ENCODE data around the gene CCDC154.
"Not testable (repeated sequence)": the region's sequence is repeated elsewhere in the genome, so short reads cannot be mapped to it uniquely, and the experiment has no call there.

Gene CCDC154

DNA sequence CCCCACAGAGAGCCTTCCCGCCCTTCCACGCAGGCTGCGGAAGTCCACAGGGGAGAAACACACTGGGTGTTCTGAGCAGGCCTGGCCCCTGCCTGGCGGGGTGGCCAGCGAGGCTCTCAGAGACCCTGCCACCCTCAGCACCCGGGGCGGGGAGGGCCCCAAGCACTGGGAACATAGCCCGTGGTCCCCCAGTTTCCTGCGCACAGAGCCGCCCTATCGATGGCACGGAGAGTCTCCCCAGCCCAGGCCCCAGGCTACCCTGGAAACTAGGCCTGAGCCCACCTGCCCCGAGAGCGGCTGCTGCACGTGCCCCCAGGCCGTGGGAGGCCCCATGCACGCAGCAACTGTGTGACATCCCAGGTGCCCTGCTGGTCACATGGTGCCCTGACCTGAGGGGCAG is 10.2 kb upstream of the CCDC154 start:
- DNase-seq, result no peak

DNA sequence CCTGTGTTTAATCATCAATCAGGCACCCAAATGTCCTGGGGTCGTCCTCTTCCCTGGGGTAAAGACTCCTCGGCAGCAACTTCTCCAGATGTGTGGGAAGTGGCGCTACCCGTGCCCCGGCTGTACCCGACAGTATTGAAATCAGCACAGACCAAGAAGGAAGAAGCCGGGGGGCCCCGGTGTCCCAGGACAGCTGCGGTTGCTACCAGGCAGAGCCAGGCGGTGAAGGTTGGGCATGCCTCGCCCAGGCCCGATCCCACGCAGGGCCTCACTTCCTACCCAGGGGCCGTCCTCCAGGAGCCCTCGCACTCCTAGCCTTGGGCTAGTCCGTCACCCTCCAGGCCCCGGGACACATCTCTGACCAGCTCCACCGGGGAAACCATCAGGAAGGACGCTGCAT is 9.0 kb upstream of the CCDC154 start:
- DNase-seq, result no peak

DNA sequence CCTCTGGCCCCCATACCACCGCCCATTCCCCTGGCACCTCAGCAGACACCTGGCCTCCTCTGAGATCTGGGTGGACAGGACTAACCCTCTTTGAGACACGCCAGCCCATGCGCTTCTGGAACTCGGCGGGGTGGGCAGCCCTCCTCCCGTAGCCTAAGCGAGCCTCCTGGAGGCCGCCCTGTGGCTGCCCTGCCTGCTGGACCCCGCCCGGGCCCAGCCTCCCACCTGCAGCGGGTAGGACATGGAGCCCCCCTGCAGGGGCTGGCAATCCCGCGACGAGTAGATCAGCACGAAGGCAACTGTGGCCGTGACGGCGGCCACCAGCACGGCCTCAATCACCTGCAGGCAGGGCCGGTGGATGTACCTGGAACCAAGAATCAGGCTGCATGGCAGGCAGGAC is 8.2 kb upstream of the CCDC154 start:
- DNase-seq, result no peak

DNA sequence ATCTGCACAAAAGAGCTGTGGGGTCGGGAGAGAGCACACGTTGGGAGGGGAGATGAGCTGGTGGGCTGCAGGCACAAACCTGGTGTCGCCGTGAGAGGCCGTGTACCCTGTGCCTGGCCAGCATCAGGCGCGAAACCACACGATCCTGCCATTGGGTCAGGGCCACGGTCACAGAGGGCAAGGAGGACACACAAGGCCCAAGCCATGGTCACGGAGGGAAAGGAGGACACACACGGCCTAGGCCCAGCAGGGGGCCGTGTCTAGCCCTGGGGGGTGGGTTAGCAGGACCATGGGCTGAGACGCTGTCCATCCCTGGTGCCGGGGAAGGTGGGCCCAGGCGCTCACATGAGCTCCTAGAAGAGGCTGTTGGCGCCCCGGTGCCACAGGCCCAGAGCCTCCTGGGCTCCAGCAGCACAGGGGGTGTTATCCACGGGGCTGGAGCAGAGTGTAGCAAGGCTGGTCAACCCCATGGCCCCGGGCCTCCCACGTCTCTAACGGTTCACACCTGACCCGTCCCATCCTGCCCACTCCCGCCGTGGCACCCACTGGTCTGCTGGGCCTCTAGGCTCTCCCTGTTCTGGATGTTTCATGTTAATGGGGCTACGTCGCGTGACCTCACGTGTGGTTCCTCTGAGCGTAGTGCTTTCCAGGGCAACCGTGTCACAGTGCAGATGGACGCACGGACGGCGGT is 7.5 kb upstream of the CCDC154 start:
- no peak for DNase-seq

DNA sequence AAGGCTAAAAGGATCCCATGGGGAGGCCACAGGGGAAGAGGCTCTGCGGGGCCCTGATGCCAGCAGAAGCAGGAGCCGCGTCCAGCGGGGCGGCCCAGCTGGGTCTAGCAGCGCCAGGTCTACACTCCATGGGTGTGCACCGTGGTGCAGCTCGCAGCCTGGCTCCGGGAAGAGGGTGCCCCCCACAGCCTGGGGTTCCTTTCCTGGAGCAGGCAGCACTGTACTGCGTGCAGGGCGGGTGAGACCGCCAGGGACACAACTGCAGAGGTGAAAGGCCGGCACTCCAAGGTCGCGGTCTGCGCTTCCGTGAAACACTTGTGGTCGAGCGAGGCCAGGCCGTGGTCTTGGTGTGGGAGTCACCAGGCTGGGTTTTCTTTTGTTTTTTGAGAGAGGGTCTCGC is 6.5 kb upstream of the CCDC154 start:
- DNase-seq, result no peak

DNA sequence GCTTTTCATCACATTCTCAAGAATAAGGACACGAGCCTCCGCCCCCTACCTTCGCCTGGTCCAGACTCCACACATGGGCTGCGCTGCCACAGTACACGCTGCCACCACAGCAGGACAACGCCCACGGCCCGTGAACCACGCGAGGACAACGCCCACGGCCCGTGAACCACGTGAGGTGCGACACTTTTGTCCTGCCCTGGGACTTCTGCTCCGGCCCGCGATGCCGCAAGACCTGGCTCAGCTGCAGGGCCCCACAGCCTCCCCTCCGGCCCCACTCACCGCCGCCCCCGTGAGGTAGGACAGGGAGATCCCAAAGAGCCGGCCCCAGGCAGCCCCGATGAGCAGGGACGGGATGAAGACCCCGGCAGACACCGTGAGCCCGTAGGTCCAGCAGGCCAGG is 5.9 kb upstream of the CCDC154 start:
- no peak for DNase-seq

DNA sequence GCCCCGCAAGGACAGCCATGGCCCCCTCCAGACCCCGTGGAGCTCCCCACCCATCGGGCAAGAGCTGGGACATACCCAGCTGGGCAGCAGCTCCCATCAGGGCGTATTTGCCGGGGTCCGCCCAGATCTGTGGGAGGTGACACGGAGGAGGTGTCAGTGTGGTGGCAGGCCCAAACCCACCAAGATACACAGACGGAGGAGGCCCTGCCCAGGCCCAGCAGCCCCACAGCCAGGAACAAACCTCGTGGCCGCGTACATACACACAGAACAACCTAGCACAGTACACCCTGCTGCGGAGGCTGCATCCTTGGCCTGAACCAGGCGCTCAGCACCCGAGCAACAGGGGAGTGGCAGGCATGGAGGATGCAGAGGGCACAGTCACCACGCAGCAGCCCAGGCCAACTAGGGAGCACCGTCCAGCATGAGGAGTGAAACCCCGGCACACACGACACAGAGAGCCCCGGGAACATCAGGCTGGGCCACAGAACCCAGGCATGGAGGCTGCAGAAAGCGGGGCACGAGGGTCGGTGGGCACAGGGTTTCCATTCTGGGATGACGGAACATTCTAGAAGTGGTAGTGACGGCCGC is 4.9 kb upstream of the CCDC154 start:
- no peak for DNase-seq

DNA sequence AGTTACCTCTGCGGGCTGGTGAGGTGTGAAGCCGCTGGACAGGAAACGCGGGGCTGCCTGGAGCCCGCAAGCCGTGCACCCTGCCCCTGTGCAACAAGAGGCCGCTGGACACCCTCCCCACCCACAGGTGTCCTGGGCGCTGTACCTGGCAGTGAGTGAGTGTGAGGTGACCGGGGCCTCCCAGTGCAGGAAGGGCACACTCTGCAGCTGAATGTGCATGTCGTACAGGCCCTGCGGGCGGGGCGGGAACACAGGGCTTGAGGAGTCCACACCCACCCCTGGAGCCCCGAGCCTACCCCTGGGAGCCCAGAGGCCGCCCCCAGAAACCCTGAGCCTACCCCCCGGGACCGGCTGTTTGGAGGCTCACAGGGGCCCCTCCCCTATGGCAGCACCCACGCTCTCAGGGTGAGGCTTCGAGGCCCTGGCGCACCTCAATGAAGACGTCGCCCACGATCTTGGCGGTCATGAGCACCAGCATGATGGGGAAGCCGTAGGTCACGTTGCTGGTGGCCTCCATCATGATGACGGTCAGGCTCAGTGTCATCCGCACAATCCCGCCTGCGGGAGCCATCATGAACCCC is 4.3 kb upstream of the CCDC154 start:
- no peak for DNase-seq

DNA sequence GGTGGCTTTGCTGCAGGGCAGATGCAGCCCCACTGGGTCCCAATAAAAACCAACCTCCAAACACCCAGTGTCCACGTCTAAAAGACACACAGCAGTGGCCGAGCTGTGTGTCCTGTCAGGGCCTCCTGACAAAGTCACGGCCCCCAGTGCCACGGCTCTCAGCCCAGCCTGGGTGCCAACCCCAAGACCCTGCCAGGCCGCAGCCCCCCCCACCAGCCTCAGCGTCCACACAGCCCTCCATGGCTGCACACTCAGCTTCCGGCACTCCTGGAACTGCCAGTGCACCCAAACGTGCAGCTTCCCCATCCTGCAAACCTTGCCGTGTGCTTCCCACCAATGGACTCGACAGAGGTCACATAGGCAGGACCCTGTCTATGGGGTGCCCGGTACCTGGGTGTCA is 3.6 kb upstream of the CCDC154 start:
- DNase-seq, result no peak

DNA sequence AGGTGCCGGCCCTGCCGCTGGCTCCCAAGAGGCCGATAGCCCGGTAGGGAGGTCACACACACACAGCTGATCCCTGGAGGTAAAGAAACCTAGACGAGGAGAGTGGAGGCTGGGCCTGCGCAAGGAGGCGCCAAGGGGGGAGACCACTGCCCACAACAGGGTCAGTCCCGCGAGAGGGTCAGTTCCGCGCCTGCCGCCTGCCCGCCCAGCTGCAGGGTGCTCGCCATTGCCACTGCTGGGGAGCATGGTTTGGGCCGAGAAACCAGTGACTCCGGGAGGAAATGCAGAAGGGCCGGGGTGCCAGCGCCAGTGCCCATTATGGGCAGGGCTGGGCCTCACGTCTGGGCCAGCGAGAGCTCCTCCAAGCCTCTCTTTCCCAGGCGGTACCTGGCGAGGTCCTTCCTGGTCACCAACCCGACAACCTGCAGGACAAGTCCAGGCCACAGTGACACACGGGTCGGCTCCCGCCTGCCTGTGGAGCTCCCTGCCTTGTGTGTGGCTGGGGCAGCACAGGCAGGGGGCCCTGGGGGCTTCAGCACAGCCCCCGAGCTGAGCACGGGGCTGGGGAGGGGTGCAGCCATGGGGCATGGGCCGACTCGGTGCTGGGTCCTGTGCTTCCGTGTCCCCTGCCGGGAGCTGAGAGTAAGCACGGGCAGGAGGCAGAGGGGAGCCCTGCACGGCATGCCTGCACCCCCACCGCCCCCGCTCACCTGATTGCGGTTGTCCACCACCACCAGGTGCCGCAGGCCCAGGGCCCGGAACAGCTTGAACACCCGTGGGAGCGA is 2.1 kb upstream of the CCDC154 start:
- DNase-seq, result no peak

DNA sequence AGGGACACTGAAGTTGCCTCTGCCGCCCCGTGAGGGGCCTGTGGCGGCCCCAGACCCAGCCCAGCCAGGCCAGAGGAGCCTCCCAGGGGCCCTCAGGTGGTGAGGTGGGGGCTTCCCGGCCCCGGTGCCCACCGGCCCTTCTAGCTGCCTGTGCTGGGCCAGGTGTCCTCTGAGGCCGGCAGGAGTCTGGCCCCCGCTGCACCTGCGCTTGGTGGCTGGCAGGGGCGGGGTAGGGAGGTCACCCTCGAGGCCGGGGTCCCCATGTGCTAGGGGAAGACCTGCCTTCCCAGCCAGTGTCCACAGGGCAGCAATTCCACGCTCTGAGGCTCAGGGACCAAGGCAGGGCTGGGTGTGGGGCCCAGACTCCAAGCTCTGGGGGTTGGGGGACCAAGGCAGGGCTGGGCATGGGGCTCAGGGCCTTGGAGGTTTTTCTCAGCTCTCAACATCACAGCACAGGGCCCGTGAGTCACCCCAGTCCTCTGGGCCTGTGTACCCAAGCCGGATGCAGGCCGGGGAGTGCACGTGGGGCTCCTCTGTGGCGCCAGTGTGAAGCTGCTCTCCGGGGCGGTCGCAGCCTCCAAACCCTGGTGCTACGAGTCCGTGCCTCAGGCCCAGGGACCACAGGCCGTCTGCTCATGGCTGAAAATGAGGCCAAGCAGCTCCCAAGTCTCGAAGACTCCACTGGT is 1.3 kb upstream of the CCDC154 start:
- no peak for DNase-seq

DNA sequence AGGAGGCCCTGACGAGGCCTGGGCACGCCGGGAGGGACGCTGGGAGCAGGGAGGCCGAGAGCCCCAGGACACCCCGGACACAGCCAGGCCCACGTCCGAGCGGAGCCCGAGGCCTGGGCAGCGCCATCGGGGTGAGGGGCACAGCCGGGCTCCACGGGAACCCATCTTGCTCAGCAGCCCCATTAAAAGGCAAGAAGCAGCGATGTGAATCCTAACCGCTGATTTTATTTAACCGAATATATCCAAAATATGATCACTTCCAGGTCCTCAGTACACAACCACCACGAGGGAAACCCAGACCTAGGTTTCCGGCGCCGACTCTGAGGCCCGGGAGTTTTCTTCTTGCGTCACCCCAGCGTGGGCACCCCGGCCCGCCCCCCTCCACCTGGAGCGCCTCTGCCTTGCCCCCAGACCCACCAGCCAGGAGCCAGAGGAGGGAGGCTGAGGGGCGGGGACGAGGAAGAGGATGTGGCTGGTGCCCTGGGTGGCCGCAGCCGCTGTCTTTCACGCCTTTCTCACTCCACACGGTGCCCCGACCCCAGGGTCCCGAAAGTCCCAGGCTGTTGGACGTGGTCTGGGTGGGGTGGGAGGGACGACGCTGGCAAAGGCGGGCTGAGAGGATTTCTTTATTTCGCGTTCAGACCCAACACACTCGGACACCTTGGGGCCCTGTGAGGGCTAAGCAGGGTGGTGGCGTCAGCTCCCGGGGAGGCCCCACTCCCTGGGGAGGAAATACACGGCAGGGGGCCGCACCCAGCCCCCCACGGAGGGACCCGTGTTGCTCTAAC is 568 bp upstream of the CCDC154 start:
- DNase-seq, result no peak

DNA sequence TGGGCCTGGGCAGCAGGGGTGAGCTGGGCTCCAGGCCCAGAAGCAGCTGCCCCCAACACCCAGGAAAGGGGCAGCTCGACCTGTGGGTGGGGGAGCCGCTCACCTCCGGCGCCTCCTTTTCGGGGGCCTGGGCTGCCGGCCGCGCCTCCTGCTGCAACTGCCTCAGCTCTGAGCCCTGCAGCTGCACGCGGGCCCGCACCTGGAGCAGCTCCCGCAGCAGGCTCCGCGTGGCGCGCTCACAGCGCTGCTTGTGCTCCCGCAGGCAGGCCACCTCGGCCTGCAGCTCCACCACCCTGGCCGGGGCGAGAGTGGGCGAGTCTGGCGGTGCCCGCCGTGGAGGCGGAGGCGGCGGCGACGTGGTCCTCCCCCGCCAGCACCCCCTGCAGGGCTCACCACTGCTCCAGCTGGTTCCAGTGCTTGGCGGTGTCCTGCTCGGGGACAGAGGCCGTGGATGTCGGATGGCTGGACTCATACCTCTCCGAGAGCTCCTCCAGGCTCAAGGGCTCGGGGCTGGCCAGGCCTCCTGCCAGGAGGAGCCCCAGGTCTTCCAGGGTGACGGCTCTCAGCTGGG is 868 bp downstream of the CCDC154 start:
- DNase-seq, result no peak

DNA sequence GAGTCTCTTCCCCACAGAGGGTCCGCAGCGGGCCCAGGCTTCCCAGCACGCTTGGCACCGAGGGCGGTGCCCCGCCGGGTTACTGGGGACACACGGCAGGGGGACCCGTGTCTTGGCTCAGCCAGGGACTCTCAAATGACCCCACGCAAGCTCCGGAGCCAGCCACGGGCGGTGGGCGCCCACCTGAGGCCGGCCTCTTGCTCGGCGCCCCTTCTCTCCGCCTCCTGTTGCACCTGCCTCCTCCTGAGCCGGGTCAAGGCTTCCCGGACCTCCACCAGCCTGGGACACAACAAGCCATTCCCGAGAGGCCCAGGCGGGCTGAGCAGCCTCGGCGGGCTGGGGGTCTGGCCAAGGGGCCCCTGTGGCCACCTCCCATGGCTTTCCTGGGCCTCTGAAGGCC is 1.7 kb downstream of the CCDC154 start:
- no peak for DNase-seq

DNA sequence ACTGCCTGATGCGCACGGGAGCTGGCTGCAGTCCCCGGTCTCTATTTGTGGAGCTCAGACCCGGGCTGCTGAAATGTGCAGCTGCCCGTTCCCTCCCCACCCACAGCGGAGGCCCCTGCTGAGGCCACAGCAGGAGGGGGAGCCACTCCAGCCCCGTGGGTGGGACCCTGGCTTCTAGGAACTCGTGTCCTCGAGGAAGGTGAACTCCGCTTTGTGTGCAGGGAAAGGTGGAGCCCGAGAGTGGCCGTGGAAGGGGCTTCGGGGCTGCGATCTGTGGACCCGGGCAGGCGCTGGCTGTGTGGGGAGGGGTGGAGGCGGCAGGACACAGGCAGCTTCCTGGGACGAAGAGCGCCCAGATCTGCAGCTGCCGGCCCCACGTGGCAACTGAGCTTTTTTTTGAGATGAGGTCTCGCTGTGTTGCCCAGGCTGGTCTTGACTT is 2.9 kb downstream of the CCDC154 start:
- DNase-seq, result no peak

DNA sequence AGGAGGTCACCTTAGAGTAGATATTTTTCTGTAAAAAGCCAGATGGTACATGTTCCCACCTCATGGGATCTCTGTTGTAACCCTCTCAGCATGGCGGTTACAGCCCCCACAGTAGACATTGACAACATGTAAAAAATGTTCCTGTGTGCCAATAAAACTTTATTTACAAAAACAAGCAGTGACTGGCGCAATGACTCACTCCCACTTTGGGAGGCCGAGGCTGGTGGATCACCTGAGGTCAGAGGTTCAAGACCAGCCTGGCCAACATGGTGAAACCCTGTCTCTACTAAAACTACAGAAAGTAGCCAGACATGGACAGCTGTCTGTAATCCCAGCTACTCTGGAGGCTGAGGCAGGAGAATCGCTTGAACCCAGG is 4.7 kb downstream of the CCDC154 start:
- DNase-seq, result not testable (repeated sequence)

DNA sequence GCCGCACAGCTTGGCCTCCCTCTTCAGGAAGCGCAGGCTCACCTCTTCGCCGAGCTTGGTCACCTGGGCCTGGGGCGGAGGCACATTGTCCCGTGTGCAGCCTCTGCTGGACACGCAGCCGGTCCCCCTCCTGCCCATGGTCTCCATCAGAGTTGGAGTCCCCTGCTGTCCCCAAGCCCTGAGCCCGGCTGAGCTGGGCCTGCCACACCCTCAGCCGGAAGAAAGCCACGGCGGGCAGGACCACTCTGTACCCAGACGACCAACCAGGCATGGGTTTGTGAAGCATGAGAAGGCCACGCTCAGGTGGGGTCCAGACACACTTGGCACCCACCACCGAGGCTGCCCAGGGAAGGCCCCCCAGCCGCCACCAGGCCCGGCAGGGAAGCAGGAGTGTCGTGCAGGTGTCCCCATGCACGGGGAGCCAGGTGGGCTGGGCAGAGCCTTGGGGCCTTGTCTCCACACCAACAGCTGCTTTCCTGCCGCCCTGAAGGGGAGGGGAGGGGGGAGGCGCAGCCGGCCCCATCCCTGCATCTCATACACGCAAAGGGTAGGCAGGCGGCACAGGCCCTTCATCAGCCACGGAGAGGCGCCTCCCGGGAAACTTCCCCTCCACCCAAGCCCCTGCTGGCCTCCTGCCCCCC is 5.2 kb downstream of the CCDC154 start:
- no peak for DNase-seq

DNA sequence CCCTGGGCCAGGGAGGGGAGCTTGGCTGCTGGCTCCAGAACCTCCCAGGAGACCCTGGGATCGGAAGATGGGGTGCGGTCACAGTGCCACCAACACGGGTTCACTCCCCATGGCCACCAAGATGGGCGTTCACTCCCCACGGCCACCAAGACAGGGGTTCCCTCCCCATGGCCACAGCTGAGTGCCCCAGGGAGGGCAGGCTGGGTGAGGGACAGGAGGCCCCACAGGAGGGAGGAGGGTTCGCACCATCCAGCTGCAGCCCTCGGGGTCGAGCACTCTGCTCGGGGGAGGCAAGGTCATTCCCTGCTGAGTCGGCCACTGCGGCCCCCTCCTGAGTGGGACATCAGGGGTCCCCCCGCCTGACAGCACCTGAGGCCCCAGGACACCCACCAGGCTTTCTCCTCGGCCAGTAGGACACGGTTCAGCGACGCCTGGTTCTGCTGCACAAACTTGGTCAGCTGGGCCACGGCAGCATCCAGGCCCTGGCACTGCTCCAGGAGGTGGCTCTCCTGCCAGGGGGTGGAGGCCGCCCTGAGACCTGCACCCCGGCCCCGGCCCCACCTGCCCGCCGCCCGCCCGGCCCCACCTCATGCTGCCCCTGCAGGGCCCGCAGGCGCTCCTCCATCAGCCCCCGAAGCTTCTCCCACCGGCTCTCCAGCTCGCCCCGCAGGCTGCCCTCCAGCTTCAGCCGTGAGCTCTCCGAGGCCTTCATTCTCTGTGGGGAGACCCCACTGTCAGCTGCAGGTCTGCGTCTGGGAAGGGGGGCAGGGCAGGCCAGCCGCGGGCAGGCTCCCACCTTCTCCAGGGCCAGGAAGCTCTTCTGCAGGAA is 5.9 kb downstream of the CCDC154 start:
- DNase-seq, result no peak

DNA sequence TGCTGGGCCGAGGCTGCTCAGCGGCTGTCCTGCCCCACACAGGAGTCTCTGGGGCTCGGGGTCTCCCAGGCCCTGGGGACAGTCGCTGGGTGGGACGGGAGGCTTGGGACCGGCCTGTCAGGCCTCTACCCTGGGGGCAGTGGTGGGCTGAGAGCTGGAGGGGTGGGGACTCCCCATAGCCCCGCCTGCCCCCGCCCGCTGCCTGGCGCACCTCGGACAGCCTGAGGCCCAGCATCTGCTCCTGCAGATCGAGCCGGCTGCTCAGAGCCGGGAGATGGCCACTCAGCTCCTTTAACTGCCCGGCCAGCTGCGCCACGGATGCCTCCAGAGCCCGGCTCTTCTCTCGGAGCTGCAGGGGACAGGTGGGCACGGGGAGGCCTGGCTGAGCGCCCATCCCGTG is 6.8 kb downstream of the CCDC154 start:
- no peak for DNase-seq

DNA sequence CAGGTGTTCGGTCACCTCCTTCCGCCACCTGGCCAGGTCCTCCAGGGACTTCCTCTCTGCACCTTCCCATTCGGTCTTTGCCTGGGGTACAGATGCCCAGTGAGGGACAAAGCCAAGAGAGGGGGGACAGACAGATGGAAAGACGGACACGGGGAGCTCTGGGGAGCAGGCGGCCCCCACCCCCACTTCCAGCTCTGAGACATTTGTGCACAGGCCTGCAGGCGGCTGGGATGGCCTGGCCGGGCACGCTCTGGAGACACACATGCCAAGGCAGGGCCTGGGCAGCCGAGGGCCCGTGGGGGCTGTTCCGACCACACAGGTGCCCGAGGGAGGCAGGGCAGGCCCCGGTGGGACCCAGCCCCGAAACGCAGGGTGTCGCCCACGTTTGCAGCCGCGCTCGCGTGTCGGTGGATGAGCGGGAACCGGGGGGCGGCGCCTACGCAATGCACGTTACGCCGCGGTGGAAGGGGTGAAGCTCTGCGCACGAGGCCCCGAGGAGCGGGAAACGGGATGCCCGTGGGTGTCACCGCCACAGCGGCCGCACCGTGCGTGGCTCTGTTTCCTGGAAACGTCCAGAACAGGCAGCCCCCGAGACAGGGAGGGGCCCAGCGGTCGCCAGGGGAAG is 7.5 kb downstream of the CCDC154 start:
- DNase-seq, result no peak
